Adrenal gland (tissue), 12 donors: Measurements from ENCODE around the gene CCN5. TPM values are rescaled to one million over a fixed set of nuclear protein-coding genes. Genes with fewer than 3 reads are reported as not detected.

Source experiments
- DNase-seq, 7 donors: peaks; one replicate each; pipeline ENCODE4 v3.0.0-alpha.2; 2019 to 2020
- H3K27ac ChIP-seq, 5 donors: fragments of 200-600 bp; sonication (generic) in 4 of 5; 1 replicate in 3 of 5; 2 replicates in 2 of 5; pipeline versions ENCODE4 v1.5.1 to v1.8.0; 2016 to 2020; ENCODE audit warnings: mild to moderate bottlenecking in 1 of 5
- H3K27me3 ChIP-seq: fragments of 200-600 bp; 2 replicates; pipeline ENCODE4 v1.8.0; 2021
- H3K36me3 ChIP-seq, 2 donors: fragments of 200-600 bp; replicated peaks in 1 of 2; 1 replicate in 1 of 2; 2 replicates in 1 of 2; pipeline versions ENCODE4 v1.5.1 to v1.8.0; 2018 to 2022
- H3K4me1 ChIP-seq, 2 donors: fragments of 200-600 bp; replicated peaks in 1 of 2; 1 replicate in 1 of 2; 2 replicates in 1 of 2; pipeline versions ENCODE4 v1.5.1 to v1.8.0; 2018 to 2021
- H3K4me3 ChIP-seq, 4 donors: fragments of 200-600 bp; sonication (generic) in 3 of 4; one replicate each; pipeline ENCODE4 v1.5.1; 2016 to 2018
- H3K9me3 ChIP-seq, 3 donors: fragments of 200-600 bp; sonication (generic) in 1 of 3; replicated peaks in 1 of 3; 1 replicate in 2 of 3; 2 replicates in 1 of 3; pipeline versions ENCODE4 v1.5.1 to v1.8.0; 2016 to 2021
- CTCF ChIP-seq, 6 experiments: fragments of 450-650 bp in 4 of 6; fragments of 200-600 bp in 2 of 6; sonication (generic) in 1 of 6; IDR thresholded peaks; 1 replicate in 5 of 6; 2 replicates in 1 of 6; pipeline versions ENCODE4 v1.5.1 to v1.8.0; 2016 to 2021; ENCODE audit warnings: antibody characterized with exemption in 6 of 6, mild to moderate bottlenecking in 2 of 6, moderate library complexity in 1 of 6
- POLR2A ChIP-seq, 2 donors: fragments of 450-650 bp; IDR thresholded peaks; one replicate each; pipeline ENCODE4 v1.6.1; 2017; ENCODE audit warnings: antibody characterized with exemption in 2 of 2, mild to moderate bottlenecking in 2 of 2, moderate library complexity in 1 of 2
- WGBS, 4 donors: extraction: QIAGEN DNeasy Blood & Tissue Kit in 2 of 4; methylation state at CpG; one replicate each; pipeline versions ENCODE4 v1.1.5 to v1.1.7; 2013 to 2017; 5-methylcytosine and 5-hydroxymethylcytosine counted together
- intact Hi-C, 2 donors: fragments of 100-400 bp; cut with DNase I; formaldehyde crosslinking; loops; one replicate each; pipeline versions ENCODE4 v1.14.1 to v1.15.0; 2022 to 2023
- polyA plus RNA-seq, 3 donors: library from polyadenylated mRNA; stranded (reverse); fragments of 200-250 nt in 2 of 3; fragments of 350-450 nt in 1 of 3; fragmentation: Illumina TruSeq in 1 of 3; extraction: RNeasy Lipid Tissue Mini Kit (QIAGEN cat#74804) in 1 of 3; gene quantifications; one replicate each; pipeline ENCODE4 v1.2.3, GENCODE V29; 2013 to 2014
- total RNA-seq, 9 donors: library from RNA; depleted of rRNA in 4 of 9; stranded (reverse); fragments of >200 nt in 4 of 9; fragments of 120-200 nt in 1 of 9; fragmentation: NEBNext Ultra II Directional in 1 of 9; extraction: Animal tissue kit (Norgen Biotek cat#: 25700) in 1 of 9; gene quantifications; one replicate each; pipeline versions ENCODE4 v1.1.0 to v1.2.4, GENCODE V29; 2013 to 2023
- donor health status: healthy with polysubstance abuse.
- donor health status: Bipolar disorder and iron deficiency.
- donor health status: DM: yes; HTN: yes; CAD: no.
- donor health status: DM: no; HTN: no; CAD: no.
- donor health status: DM: no; HTN: no; CAD: no.
- donor health status: DM: yes; HTN: yes; CAD: no.

CCN5 gene
- total and polyA plus RNA-seq, 12 donors: 8.0 to 115 (median 52.7) TPM

GRCh38 chr20:44723798-44724362 lies 8.7 kb downstream of the CCN5 start:
- TF ChIP-seq POLR2A (IDR thresholded peaks at IDR 0.05) (no peak), CTCF (IDR thresholded peaks at IDR 0.05) (no peak)
- no peak for DNase-seq
- no peaks in the 10 kb centered on the region for H3K9me3 ChIP-seq
- WGBS, 4 donors: 87 to 96% (median 92%) methylated on average over 6 to 9 of the region's 9 CpGs
- peaks cover 16 to 29% of the 10 kb centered on the region in 2 donors for H3K4me1 ChIP-seq
- H3K4me3 ChIP-seq: no peak overlapping the region
- H3K36me3 ChIP-seq: no peaks in the 10 kb centered on the region
- intact Hi-C loops: no loop called here
- no peaks in the 10 kb centered on the region for H3K27me3 ChIP-seq
- H3K27ac ChIP-seq: no peak overlapping the region

GRCh38 chr20:44724423-44725091 lies 9.4 kb downstream of the CCN5 start:
- no peak overlapping the region for H3K27ac ChIP-seq
- H3K4me3 ChIP-seq: no peak overlapping the region
- H3K9me3 ChIP-seq: no peaks in the 10 kb centered on the region
- H3K36me3 ChIP-seq: no peaks in the 10 kb centered on the region
- H3K27me3 ChIP-seq: no peaks in the 10 kb centered on the region
- TF ChIP-seq POLR2A (IDR thresholded peaks at IDR 0.05) (no peak), CTCF (IDR thresholded peaks at IDR 0.05) (no peak)
- DNase-seq: no peak
- intact Hi-C loops: no loop called here
- H3K4me1 ChIP-seq: peaks cover 21 to 36% of the 10 kb centered on the region in 2 donors
- 66 to 87% (median 76%) methylated on average over 5 to 26 of the region's 26 CpGs for WGBS, 4 donors

- H3K4me3 ChIP-seq: no peak overlapping the region
- no peak overlapping the region for H3K27ac ChIP-seq
- H3K4me1 ChIP-seq: peaks cover 13 to 26% of the 10 kb centered on the region in 2 donors
- intact Hi-C loops: no loop called here
- no peaks in the 10 kb centered on the region for H3K36me3 ChIP-seq
- no peaks in the 10 kb centered on the region for H3K9me3 ChIP-seq
- 68 to 90% (median 75%) methylated on average over 5 of the region's 5 CpGs for WGBS, 4 donors
- TF ChIP-seq POLR2A (IDR thresholded peaks at IDR 0.05) (no peak), CTCF (IDR thresholded peaks at IDR 0.05) (no peak)
- no peak for DNase-seq
- H3K27me3 ChIP-seq: no peaks in the 10 kb centered on the region
These were observed 10.7 kb downstream of the CCN5 start for GRCh38 chr20:44725837-44726236.

GRCh38 chr20:44727039-44727438 lies 11.9 kb downstream of the CCN5 start:
- peaks cover 16 to 20% of the 10 kb centered on the region in 2 donors for H3K4me1 ChIP-seq
- intact Hi-C loops: no loop called here
- no peak overlapping the region for H3K4me3 ChIP-seq
- H3K36me3 ChIP-seq: no peaks in the 10 kb centered on the region
- TF ChIP-seq POLR2A (IDR thresholded peaks at IDR 0.05) (no peak), CTCF (IDR thresholded peaks at IDR 0.05) (no peak)
- no peak for DNase-seq
- no peak overlapping the region for H3K27ac ChIP-seq
- 93 to 95% methylated on average over 11 of the region's 11 CpGs; no CpG with 5 or more reads in 2 of the 4 donors for WGBS, 4 donors
- H3K27me3 ChIP-seq: no peaks in the 10 kb centered on the region
- no peaks in the 10 kb centered on the region for H3K9me3 ChIP-seq
